ENCODE measurements around the gene SUMF1.

Gene SUMF1

DNA sequence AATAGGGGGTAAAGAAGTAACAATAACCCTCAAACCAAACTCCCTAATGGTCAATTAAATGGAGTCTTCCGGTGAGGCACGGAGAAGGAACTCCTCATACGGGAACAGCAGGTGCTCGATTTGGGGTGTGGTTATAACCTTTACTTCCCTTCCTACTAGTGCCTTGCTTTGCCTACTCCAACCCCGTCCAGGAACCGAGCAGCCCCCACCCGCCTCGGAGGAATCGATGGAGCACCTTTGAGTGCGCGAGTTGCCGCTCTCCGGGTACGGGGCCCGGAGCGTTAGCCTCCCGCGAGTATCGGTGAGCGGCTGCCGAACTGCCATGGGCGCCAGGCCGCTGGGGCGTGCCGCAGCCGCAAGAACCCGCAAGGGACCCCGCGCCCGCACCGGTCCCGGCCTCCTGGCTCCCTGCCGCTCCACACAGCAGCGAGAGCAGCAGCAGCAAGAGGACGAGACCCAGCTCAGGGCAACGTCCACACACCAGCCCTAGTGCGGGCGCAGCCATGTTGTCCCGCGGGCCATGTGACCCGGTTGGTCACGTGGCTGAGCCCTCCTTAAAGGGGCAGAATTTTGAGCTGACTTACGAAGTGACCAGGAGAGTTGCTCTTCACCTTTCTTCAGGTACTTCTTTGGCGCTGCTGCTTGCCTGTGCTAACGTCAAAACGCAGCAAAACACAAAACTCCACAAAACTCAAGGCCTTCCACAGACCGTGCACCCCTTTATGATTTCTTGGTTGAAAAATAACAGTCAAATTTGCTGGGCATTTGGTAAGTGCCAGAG lies at the start of gene SUMF1:
TSS of gene SUMF1 (minus strand) at position 529 of the 781 bp plus-strand sequence. CDS start at position 505, 24 bp downstream.
- DNase-seq (ENCODE audit: low spot score): peak; percentile 93

DNA sequence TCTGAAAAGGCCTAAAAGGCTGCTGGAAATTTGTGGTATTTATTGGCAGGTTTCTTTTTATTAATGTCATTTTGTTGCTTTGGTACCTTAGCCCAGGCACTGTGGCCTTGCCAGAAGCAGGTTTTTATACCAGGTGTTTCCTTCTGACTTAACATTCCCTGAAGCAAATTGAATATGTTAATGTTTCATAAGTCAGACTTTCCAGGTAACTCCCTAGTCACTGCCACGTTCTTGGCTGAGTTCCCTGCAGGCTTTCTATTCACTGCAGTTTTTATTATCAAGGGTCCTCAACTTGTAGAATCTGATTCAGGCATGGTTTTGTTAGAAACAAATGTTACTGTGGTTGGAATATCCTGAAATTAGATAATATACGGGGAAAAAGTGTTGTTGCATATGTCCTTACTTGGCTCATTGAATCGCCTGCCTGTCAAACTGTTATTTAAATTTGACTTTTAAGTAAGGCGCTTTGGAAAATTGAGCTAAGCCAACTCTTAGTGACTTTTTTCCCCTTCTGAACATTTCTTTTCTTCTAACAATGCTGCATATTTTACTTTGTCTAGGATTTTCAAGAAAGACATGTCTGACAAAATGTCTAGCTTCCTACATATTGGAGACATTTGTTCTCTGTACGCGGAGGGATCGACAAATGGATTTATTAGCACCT lies 49.0 kb upstream of the SUMF1 start:
- DNase-seq (ENCODE audit: low spot score): no peak

DNA sequence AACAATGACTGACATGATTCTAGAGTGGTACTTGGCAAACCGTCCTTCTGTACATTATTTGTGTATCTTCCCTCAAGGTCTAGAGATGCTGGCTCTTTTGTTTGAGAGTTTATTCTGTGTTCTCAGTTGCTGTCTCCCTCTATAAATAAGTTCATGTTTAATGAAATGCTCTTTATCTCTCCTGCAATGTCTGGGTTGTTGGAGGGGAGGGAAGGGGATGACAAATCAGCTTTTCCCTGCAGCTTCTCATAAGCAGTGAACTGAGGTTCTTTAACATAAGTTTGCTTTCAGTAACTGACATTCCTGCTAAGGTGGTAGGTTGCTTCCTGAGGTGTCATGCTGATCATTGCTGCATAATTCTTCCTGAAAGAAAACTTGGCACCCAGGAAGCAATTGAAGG lies 47.8 kb upstream of the SUMF1 start:
- no peak for DNase-seq (ENCODE audit: low spot score)

- DNase-seq (ENCODE audit: low spot score): no peak
These were observed 47.3 kb upstream of the SUMF1 start for GRCh38 chr3:4514321-4514720.

DNA sequence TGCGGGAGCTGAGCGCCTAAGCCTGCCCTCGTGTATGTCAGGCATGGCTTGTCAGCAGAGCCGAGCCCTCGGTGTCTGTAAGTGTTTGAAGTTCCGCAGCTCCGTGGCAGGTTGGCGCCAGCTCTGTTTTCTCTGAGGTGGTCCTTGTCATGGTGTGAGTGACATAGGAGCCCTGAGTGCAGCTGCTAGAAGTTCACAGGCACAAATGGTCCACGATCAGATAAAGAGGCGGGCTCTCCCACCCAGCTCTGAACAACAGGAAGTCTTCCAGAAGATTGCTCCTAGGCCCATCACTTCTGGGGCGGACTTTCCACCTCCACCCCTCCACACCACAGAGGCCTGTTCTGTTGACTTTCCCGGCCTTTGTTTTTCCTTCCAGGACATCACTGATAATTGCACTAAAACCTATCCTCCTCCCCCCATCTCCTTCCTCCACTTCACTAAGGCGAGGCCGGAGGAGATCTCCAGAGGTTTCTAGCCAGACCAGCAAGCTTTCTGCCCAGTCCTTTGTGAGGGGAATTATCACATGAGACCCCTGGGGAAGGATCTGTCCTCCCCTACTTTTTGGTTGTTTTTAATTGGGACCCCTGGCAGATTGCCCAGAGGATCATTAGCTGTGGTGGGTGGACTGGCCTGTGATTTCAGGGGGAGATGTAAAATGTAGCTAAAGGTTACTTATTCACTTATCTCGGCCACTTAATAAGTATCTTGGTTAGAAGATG lies 46.0 kb upstream of the SUMF1 start:
- DNase-seq (ENCODE audit: low spot score): no peak

DNA sequence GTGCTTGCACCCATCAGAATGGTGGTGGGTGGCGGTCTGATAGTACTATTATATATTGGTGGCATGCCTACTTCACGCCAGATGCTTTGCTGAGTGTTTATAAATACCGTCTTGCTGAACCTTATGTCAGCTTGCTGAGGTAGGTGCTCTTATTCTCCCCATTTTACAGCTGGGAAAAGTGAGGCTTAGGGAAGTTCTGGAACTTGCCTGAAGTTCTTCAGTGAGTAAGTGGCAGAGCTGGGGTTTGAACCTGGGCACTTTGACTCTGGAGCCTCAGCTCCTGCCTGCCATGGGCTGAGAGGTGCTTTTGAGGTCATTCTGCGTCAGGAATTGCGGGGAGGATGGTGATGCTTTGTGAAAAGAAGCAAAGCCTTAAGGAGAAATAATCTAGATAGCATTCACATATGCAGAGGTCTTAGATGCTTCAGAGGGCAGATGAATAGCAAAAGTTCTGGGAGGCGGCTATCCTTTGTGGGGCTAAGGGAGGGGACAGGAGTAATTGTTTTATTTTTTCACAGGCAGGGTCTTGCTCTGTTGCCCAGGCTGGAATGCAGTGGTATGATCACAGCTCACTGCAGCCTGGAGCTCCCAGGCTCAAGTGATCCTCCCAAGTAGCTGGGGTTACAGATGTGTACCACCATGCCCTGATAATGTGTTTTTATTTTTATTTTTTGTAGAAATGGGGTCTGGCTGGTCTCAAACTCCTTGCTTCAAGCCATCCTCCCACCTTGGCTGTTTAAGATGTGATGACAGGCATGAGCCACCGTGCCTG lies 44.6 kb upstream of the SUMF1 start:
- DNase-seq (ENCODE audit: low spot score): no peak

GRCh38 chr3:4509983-4510755 lies 43.1 kb upstream of the SUMF1 start:
- DNase-seq (ENCODE audit: low spot score): no peak

- no peak for DNase-seq (ENCODE audit: low spot score)
These were observed 42.0 kb upstream of the SUMF1 start for GRCh38 chr3:4509043-4509442.

DNA sequence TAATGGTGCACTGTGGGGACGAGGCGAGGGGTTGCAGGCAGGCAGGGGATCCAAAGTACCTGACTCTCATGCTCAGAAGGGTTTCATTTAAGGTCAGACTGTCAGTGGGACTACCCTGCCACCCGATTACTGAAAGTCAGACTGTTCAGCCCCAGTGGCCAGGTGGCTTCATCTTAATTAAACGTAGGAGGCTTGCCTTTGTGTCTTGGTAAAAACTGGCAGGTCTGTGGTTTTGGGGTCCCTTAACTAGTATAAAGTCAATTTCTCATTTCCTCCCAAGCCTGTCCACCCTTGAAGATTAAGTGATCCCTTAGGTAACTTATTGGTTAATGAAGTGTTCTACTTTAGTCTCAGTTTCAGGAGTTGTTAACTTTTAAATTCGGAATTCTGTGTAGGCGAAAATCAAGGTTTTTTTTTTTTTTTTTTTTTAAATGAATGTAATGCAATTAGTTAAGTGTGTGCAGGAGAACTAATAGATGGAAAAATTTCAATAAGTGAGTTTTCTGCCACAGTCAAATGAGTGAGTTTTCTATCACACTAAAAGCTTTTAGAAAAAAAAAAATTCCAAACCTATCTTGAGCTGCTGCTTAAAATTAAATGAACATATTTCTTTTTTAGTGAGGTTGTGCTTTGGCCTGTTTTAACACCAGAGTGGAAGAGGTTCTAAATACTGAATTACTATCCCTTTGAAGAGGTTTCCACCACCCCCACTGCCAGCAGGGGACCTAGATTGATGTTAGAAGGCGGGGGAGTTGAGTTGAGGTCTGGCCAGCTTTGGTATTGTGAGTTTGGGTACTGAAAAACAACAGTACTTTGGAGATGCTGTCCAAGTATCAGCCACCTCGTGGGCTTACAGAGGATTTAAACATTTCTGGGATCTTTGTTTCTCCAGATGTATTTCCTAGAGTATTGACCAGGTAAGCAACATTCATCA lies 41.2 kb upstream of the SUMF1 start:
- DNase-seq (ENCODE audit: low spot score): no peak

GRCh38 chr3:4507024-4507596 lies 40.0 kb upstream of the SUMF1 start:
- no peak for DNase-seq (ENCODE audit: low spot score)

GRCh38 chr3:4506559-4507023 lies 39.5 kb upstream of the SUMF1 start:
- DNase-seq (ENCODE audit: low spot score): no peak

DNA sequence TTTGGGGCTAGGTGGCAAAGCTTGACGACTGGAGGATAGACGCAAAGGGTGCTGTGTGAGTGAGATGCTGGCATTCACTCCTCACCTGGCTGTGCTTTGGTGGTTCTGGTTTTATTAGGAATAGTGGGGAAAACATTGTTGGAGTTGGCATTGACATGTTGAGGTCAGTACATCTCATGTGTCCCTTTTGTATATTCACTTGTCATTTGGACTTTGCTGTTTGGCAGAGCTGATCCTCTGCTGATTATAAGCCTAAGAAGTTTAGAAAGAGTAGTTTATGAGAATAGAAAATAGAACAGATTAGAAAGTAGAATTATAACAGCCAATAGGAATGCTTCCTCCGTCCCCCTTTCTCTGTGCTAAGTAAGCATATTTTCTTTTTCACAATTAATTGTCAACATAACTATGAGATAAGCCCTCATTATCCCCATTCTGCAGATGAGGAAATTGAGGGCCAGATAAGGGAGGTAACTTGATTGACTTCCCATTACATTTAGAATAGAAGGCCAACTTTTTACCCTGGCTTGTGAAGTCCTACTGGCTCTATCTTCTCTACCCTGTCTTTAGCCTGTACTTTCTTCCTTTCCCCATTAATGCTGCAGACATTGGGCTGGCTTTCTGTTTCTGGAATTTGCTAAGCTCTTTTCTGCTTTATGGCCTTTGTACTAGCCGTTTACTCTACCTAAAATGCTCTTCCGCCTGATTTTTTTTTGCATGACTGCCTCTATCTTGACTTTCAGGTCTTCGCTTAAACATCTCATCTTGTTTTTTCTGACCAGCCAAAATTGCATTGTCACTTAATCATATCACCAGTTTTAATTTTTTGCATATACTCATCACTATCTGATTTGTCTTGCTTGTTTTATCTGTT lies 38.9 kb upstream of the SUMF1 start:
- no peak for DNase-seq (ENCODE audit: low spot score)

DNA sequence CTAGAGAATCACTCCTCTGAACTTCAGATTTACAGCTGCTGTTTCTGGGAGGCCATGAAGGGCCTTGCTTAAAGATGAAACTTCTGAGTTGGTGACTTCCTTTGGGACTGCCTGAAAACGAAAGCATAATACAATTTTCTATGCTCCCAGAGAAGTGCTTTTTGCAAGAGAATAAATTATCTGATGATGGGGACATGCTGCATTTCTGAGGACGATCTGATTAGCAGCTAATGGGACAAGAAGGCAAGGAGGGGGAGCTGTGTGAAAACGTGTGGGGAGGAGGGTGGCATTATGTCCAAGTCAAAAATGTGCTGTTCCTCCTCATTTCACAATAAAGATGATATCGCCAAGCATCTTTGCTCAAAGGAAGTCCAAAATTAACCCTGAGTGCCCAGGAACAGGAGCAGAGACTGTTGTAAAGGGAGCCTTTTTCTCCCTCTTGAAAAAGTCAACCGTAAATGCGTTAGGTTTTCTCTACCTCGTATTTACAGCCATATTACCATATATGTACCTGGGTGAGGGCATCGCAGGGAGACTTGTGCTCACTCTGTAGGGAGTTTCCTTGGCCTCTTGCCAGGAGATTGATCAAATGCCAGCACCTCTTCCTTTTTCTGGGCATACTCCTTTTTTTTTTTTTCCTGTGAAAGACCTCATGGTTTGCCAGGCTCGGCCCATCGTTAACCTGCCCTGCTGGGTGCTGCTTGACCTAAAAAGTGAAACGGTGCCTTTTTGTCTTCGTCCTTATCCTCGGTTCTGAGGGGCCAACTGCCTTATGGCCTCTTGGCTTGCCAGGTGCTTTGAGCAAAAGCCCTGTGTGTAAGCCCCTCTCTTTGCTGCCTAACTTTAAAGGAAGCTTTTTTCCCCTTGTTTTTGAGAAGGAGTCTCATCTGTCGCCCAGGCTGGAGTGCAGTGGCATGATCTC lies 37.5 kb upstream of the SUMF1 start:
- DNase-seq (ENCODE audit: low spot score): no peak

GRCh38 chr3:4503050-4503449 lies 36.0 kb upstream of the SUMF1 start:
- no peak for DNase-seq (ENCODE audit: low spot score)

- no peak for DNase-seq (ENCODE audit: low spot score)
These were observed 34.9 kb upstream of the SUMF1 start for GRCh38 chr3:4501927-4502326.

GRCh38 chr3:4501437-4501836 lies 34.4 kb upstream of the SUMF1 start:
- no peak for DNase-seq (ENCODE audit: low spot score)

GRCh38 chr3:4498446-4498845 lies 31.4 kb upstream of the SUMF1 start:
- DNase-seq (ENCODE audit: low spot score): no peak

- no peak for DNase-seq (ENCODE audit: low spot score)
These were observed 30.8 kb upstream of the SUMF1 start for GRCh38 chr3:4497843-4498324.

Measured in D341Med (cell line).